Right ventricle myocardium superior (tissue), 1 donor: ENCODE results near the gene TCEA3. TPM values are rescaled to one million over a fixed set of nuclear protein-coding genes. Genes with fewer than 3 reads are reported as not detected.

Experiments used
- ATAC-seq: fragments of 200-7000 bp; cut with Tn5 transposase; one replicate; pipeline ENCODE4 v1.9.1; 2020; ENCODE audit warnings: mild to moderate bottlenecking; ENCODE audit not compliant: poor library complexity
- DNase-seq: peaks from one replicate; pipeline ENCODE4 v3.0.0-alpha.2; 2020
- intact Hi-C: fragments of 100-400 bp; cut with DNase I; formaldehyde crosslinking; loops from one replicate; pipeline ENCODE4 v1.11.2; 2022
- total RNA-seq: library from RNA; stranded (reverse); fragmentation: NEBNext Ultra II Directional; extraction: Animal tissue kit (Norgen Biotek cat#: 25700); gene quantifications from one replicate; pipeline ENCODE4 v1.2.1, GENCODE V29; 2021
- donor health status: DM: no; HTN: yes; CAD: no; lungs with severe emphysema.

Gene TCEA3
- total RNA-seq, 1 donor from 2014 or later: 72.7 TPM

DNA sequence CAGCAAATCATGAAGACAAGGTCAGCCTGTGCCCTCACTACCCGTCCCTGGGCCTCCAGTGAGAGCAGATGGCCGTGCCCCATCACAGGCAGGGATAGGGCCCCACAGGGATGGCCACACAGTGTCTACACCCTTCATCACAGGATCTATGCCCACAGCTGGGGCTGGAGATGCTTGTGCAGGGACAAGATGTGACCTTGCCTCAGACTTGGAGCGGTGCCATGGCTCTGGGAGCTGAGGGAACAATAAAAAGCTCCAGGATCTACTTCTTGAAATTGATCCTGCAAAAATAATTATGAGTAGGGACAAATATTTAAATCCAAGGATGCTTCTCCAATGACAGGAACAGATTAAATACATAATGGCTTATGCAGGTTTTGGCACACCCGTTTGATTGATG lies 25.4 kb upstream of the TCEA3 start:
- ATAC-seq: peak; percentile 64
- intact Hi-C loops: no loop called here
- peak; percentile 81 for DNase-seq

- no peak for DNase-seq
- intact Hi-C loops: no loop called here
- ATAC-seq: no peak
Observed at GRCh38 chr1:23449306-23449705, 24.8 kb upstream of the TCEA3 start.

GRCh38 chr1:23448846-23449245 lies 24.3 kb upstream of the TCEA3 start:
- DNase-seq: no peak
- intact Hi-C loops: no loop called here
- no peak for ATAC-seq

GRCh38 chr1:23446661-23447310 lies 22.2 kb upstream of the TCEA3 start:
- DNase-seq: no peak
- intact Hi-C loops: no loop called here
- no peak for ATAC-seq

DNA sequence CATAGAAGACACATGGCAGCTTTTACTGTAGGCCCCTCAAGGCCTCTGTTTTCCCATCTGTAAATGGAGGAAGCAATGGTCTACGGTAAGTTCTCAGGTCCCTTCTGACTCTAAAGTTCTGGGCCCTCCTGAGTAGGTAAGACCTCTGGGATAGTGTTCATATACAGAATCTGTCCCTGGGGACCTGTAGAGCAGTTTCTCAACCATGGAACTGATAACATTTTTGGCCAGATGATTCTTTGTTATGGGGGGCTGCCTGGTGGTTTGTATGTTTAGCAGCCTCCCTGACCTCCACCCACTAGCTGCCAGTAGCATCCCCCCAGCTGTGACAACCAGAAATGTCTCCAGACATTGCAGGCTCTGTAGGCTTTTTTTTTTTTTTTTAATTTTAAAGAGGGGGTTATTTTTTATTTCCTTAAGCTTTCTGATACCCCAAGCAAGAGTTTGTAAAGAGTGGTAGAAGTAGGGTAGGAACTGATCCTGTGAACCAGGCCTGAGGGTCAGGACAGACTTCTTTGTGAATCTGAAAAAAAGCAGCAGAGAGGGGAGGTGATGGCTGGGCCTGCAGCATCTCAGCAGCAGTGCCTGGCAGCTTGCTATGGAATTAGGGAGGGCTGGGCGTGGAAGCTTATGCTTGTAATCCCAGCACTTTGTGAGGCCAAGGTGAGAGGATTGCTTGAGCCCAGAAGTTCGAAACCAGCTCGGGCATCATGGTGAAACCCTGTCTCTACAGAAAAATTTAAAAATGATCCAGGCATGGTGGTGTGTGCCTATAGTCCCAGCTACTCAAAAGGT lies 20.2 kb upstream of the TCEA3 start:
- DNase-seq (no peak), ATAC-seq (peak; percentile 4)
- intact Hi-C loops: no loop called here

DNA sequence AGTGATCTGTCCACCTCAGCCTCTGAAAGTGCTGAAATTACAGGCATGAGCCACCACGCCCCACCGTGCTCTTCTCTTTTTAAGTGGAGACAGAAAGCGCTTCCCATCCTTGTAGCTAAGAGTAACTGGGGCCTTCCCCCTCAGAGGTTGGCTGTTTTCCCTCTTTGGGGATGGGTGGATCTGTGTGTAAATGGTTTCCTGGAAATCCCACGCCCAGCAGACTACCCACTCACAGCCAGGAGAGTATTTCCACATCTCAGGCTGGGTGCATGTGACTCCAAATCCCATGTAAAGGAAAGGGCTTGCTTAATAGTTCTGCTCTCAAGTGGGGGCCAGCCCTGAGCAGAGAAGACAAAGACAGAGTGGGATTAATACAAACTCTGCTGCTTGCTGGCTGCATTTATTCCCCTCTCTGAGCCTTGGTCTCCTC lies 19.6 kb upstream of the TCEA3 start:
- intact Hi-C loops: no loop called here
- DNase-seq (peak; percentile 75), ATAC-seq (peak; percentile 88)

DNA sequence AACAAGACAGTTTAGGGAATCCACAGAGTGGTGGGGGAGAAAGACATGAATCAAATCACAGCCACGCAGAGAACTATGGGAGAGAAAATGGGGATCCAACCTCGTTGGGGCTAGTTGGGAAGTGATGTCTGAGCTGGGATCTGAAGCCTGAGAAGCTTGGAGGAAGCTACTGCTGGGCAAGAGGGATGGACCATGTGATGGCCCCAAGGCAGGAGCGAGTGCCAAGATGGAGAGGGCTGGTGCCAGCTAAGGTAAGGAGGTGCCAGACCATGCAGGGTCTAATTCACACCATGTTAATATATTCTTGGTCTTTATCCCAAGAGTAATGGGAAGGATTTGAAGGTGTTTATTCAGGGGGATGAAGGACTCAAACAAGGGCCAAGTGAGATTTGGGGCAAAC lies 18.2 kb upstream of the TCEA3 start:
- intact Hi-C loops: no loop called here
- no peak for DNase-seq
- no peak for ATAC-seq

DNA sequence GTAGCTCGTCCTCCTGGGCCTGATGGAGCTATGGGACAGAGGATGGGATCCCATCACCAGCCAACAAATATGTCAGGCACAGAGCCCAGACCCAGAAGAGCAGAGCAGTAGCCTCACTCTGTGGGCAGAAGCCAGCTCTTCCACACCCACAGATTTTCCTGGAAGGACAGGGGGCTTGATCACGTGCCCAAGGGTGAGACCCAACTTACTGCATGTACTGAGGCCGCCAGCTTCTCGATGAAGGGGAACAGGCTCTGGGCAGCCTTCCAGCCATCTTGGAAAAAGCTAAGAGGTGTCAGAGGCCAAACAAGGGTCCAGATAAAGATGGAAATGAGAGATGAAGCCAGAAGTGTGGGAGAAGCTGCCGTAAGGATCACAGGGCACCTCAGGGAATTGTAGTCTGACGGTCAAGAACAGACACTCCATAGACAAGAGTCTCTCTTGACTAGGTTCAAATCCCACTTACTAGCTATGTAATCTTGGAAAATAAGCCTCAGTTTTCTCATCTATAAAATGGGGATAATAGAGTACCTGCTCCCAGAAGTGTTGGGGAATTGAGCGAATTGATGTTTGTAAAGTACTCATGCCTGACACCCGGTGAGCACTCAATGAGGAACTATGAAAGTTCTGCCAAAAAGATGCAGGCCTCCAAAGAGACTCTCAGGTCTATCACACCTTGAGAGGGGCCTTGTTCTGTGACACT lies 17.0 kb upstream of the TCEA3 start:
- ATAC-seq: peak; percentile 10

DNA sequence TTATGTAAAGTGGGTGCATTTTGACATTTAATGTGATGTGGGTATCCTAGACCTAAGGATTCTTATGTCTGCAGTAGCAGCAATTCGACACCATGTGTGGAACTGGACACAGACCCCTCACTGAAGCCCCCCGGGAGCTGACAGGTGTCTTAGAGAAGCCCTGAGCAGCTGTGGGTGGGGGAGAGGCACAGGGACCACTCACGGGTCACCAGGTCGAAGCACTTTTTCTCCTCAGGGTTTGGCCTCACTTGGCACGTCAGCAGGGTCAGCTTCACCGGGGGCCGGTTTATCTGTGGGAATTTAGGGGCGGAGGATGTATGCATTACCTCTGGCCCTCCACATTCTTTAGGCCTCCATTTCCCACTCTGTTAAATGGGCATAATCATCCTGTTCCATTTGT lies 14.0 kb upstream of the TCEA3 start:
- ATAC-seq (no peak), DNase-seq (no peak)
- intact Hi-C loops: no loop called here

More for the DNA sequence above, 17.0 kb upstream of the TCEA3 start:
- intact Hi-C loops: no loop called here
- peak; percentile 68 for DNase-seq

- no peak for ATAC-seq
- no peak for DNase-seq
- intact Hi-C loops: no loop called here
Observed at GRCh38 chr1:23437355-23437664, 12.8 kb upstream of the TCEA3 start.

DNA sequence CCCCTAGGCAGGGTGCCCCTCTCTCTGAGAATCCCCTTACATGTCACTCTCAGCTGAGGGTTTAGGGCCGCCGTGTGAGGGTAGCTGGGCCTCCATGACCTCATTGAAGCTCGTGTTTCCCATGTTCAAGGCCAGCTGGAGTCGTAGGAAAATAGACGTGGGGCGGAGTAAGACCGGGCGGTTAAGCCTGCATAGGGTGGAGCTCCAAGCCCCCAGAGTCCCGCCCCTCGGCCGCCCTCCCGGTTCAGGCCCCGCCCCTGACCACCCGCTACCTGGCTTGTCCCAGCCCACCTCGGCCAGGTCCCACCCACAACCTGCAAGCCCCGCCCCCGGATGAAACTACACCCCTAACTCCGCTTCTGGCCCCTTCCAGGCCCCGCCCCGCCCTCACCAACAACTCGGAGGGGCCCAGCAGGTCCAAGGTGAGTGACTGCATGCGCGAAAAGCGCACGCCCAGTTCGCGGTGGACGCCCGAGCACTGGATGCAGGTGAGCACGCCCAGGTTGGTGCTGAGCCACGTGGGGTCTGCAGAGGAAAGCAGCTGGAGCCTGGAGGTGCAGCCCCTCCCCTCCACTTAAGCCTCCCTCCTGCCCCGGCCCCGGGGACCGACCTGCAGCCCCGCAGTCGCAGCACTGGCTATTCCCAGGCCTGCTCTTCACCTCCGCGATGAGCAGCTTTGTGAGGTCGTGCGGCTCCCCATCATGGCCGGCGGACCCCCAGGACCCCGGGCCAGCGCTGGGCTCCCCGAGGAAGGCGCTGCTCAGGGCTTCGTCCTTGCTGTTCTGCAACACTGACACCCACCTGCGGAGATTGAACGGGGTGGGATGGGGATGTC lies 12.2 kb upstream of the TCEA3 start:
- intact Hi-C loops: no loop called here
- no peak for DNase-seq
- peak; percentile 26 for ATAC-seq

- intact Hi-C loops: no loop called here
- no peak for ATAC-seq
Observed at GRCh38 chr1:23434260-23434775, 9.8 kb upstream of the TCEA3 start.

DNA sequence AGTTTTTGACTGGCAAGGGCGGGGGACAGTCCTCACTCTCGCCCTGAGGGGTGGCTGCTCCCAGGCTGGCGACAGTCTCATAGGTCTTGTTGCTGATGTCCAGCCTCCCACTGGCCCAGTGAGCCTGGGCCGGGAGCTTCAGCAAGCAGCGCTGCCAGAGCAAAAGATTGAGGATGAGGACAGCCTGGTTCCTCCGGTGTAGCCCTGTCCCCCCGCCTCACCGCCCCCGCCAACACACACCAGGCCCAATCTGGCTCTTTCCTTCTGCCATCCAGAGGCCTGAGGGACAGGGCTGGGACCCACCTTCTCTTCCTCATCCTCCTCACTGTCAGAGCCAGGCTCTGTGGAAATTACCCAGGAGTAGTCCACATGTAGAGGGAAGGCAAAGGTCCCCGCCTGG lies 8.6 kb upstream of the TCEA3 start:
- ATAC-seq (no peak), DNase-seq (no peak)
- intact Hi-C loops: no loop called here

More at GRCh38 chr1:23434260-23434775, 9.8 kb upstream of the TCEA3 start:
- no peak for DNase-seq

DNA sequence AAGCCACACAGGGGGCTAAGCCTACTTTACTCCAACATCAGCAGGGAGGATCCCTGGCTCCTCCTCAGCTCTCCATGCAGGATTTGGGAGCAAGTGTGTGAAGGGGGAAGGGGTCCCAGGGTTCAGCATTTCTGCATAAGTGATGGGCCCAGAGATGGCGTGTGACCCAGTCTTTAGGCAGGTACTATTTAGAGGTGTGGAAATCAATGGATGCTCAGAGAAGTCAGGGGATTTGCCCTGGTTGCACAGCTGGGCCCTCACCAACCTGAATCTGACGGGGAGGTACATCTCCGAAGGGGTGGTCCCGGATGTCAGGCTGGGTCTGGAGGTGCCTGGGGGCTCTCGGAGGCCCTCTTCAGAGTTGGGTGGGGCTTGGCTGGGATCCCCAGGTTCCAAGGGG lies 6.9 kb upstream of the TCEA3 start:
- intact Hi-C loops: no loop called here

DNA sequence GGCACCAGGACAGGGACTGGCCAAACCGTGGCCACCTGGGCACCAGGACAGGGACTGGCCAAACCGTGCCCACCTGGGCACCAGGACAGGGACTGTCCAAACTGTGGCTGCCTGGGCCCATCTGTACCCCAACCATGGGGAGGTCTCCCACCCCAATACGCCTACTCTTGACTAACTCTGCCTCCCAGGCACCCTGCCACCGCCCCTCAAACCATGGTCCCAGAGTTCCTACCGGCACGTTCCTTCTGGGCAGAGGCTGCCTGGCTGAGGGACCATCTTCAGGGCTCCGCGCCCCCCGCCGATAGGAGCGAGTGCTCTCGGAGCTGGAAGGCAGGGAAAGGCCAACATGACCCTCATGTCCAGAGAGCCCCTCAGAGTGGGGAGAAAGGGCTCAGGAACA lies 6.3 kb upstream of the TCEA3 start:
- intact Hi-C loops: no loop called here
- DNase-seq: no peak
- ATAC-seq: no peak

More for the DNA sequence above, 6.9 kb upstream of the TCEA3 start:
- no peak for DNase-seq
- ATAC-seq: no peak

- DNase-seq (no peak), ATAC-seq (no peak)
- intact Hi-C loops: no loop called here
Observed at GRCh38 chr1:23428136-23428905, 3.8 kb upstream of the TCEA3 start.

- DNase-seq (no peak), ATAC-seq (no peak)
- intact Hi-C loops: no loop called here
Observed at GRCh38 chr1:23427550-23427949, 3.0 kb upstream of the TCEA3 start.

- intact Hi-C loops: no loop called here
- no peak for ATAC-seq
- no peak for DNase-seq
Observed at GRCh38 chr1:23426828-23427227, 2.3 kb upstream of the TCEA3 start.
